ENCODE measurements around the gene SMR3A.

SMR3A gene

DNA sequence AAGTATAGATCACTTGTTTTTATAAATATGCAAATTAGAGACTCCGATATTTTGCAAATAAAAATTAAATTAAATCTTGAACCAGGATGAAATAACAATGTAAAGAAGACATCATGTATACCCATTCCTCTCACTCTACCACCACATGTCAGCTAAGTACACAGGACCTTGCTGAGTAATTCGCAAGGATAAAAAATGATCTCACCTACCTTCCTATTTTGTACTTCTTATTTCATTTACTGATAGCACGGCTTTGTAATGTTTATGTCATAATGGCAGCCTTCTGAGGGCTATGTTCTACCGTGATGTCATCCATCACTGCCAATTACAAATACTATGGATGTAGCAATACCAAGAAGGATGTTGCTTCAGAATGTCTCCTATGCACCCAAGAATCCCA lies 11.4 kb downstream of the SMR3A start:
- TF ChIP-seq, protein P1, sequence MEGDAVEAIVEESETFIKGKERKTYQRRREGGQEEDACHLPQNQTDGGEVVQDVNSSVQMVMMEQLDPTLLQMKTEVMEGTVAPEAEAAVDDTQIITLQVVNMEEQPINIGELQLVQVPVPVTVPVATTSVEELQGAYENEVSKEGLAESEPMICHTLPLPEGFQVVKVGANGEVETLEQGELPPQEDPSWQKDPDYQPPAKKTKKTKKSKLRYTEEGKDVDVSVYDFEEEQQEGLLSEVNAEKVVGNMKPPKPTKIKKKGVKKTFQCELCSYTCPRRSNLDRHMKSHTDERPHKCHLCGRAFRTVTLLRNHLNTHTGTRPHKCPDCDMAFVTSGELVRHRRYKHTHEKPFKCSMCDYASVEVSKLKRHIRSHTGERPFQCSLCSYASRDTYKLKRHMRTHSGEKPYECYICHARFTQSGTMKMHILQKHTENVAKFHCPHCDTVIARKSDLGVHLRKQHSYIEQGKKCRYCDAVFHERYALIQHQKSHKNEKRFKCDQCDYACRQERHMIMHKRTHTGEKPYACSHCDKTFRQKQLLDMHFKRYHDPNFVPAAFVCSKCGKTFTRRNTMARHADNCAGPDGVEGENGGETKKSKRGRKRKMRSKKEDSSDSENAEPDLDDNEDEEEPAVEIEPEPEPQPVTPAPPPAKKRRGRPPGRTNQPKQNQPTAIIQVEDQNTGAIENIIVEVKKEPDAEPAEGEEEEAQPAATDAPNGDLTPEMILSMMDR (IDR thresholded peaks at IDR 0.05; ENCODE audit: low read depth, low read length, missing control alignments): no peak
- in situ Hi-C loops (cut with HindIII; ENCODE audit: low sequenced_read_pairs): no loop called here
- H3K4me3 ChIP-seq (ENCODE audit: low read depth, low read length): no peak overlapping the region
- no peak for DNase-seq (ENCODE audit: low read depth)

- TF ChIP-seq, protein P1 (IDR thresholded peaks at IDR 0.05; ENCODE audit: low read depth, low read length, missing control alignments): no peak
- H3K4me3 ChIP-seq (ENCODE audit: low read depth, low read length): no peak overlapping the region
- no peak for DNase-seq (ENCODE audit: low read depth)
- in situ Hi-C loops (cut with HindIII; ENCODE audit: low sequenced_read_pairs): no loop called here
Observed at GRCh38 chr4:70372760-70373159, 12.2 kb downstream of the SMR3A start.

GRCh38 chr4:70380578-70380977 lies 20.0 kb downstream of the SMR3A start:
- DNase-seq (ENCODE audit: low read depth): no peak
- H3K4me3 ChIP-seq (ENCODE audit: low read depth, low read length): no peak overlapping the region
- in situ Hi-C loops (cut with HindIII; ENCODE audit: low sequenced_read_pairs): no loop called here
- TF ChIP-seq, protein P1 (IDR thresholded peaks at IDR 0.05; ENCODE audit: low read depth, low read length, missing control alignments): no peak

- H3K4me3 ChIP-seq (ENCODE audit: low read depth, low read length): no peak within 1 kb of the TSS
- DNase-seq (ENCODE audit: low read depth): no peak
- TF ChIP-seq, protein P1 (IDR thresholded peaks at IDR 0.05; ENCODE audit: low read depth, low read length, missing control alignments): no peak
- in situ Hi-C loops (cut with HindIII; ENCODE audit: low sequenced_read_pairs): no loop called here
Observed at GRCh38 chr4:70382691-70383181, 22.2 kb downstream of the SMR3A start, which contains the start of gene SMR3B. SMR3B (plus strand) TSS chr4:70383131; CDS start chr4:70384511, 1,380 bp downstream.

DNA sequence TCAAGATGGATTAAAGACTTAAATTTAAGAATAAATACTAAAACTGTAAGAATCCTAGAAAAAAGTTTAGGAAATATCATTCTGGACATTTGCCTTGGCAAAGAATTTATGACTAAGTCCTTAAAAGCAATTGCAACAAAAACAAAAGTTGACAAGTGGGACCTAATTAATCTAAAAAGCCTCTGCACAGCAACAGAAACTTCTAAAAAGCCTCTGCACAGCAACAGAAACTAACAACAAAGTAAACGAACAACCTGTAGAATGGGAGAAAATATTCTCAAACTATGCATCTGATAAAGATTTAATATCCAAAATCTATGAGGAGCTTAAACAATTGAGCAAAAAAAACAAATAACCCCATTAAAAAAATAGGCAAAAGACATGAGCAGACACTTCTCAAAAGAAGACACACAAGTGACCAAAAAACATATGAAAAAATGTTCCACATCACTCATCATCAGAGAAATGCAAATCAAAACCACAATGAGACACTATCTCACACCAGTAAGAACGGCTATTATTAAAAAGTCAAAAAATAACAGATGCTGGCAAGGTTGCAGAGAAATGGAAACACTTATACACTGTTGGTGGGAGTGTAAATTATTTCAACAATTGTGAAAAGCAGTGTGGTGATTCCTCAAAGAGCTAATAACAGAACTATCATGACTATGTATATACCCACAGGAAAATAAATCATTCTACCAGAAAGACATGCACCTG lies 31.7 kb downstream of the SMR3A start:
- no peak overlapping the region for H3K4me3 ChIP-seq (ENCODE audit: low read depth, low read length)
- in situ Hi-C loops (cut with HindIII; ENCODE audit: low sequenced_read_pairs): no loop called here
- TF ChIP-seq, protein P1 (IDR thresholded peaks at IDR 0.05; ENCODE audit: low read depth, low read length, missing control alignments): no peak
- no peak for DNase-seq (ENCODE audit: low read depth)

DNA sequence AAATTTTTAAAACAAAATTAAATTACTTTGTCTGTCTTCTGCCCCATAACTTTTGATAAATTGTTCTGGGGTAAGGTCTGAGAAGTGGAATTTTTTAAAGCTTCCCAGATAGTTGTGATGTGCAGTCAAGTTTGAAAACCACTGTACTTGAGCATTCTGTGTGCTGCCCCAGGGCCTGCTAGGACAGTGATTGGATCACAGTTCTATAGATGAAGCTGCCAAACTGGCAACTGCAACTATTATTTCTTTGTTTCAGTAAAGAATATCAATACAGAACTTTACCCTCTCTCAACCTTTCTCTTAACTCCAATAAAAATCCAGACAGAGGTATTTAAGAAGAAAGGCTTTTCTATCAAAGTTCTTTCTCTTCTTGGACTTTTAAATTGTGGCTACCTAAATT lies 37.0 kb downstream of the SMR3A start, which contains the start of gene OPRPN:
Gene OPRPN (plus strand): TSS at position 361 of the 400 bp plus-strand sequence. CDS start 1,346 bp downstream, outside the sequence.
- no peak for DNase-seq (ENCODE audit: low read depth)
- H3K4me3 ChIP-seq (ENCODE audit: low read depth, low read length): no peak within 1 kb of the TSS
- in situ Hi-C loops (cut with HindIII; ENCODE audit: low sequenced_read_pairs): no loop called here
- TF ChIP-seq, protein P1 (IDR thresholded peaks at IDR 0.05; ENCODE audit: low read depth, low read length, missing control alignments): no peak
